NCI-H2029 treated with DMSO at 0.1 percent for 48 hours (cell line): ENCODE measurements around the gene ZBTB43.

ENCODE experiments used
- DNase-seq: peaks from one replicate; lab custom pipeline; 2025; lab: John Stamatoyannopoulos, UW

Gene ZBTB43

GRCh38 chr9:126859111-126859510 is 54.3 kb downstream of the ZBTB43 start:
- DNase-seq: no peak

- DNase-seq: no peak
Measured at GRCh38 chr9:126860077-126860756, 55.4 kb downstream of the ZBTB43 start, which contains the start of gene ZBTB34. TSS of gene ZBTB34 (plus strand) at chr9:126860639. CDS start at chr9:126879400, 18,761 bp downstream.

- no peak for DNase-seq
Measured at GRCh38 chr9:126860757-126861466, 56.1 kb downstream of the ZBTB43 start.

GRCh38 chr9:126861707-126862103 is 56.9 kb downstream of the ZBTB43 start:
- no peak for DNase-seq

- no peak for DNase-seq
Measured at GRCh38 chr9:126862104-126862761, 57.4 kb downstream of the ZBTB43 start.

GRCh38 chr9:126864771-126865170 is 59.9 kb downstream of the ZBTB43 start:
- no peak for DNase-seq

GRCh38 chr9:126869368-126869767 is 64.5 kb downstream of the ZBTB43 start:
- no peak for DNase-seq

GRCh38 chr9:126872516-126872915 is 67.7 kb downstream of the ZBTB43 start:
- DNase-seq: no peak

- peak; percentile 25 for DNase-seq
Measured at GRCh38 chr9:126874546-126875314, 69.9 kb downstream of the ZBTB43 start.

GRCh38 chr9:126875756-126876510 is 71.1 kb downstream of the ZBTB43 start:
- no peak for DNase-seq

- no peak for DNase-seq
Measured at GRCh38 chr9:126876531-126876930, 71.7 kb downstream of the ZBTB43 start.

GRCh38 chr9:126877418-126877817 is 72.6 kb downstream of the ZBTB43 start:
- DNase-seq: no peak

GRCh38 chr9:126879288-126879687 is 74.4 kb downstream of the ZBTB43 start:
- no peak for DNase-seq

- DNase-seq: no peak
Measured at GRCh38 chr9:126880226-126880946, 75.5 kb downstream of the ZBTB43 start.

GRCh38 chr9:126880947-126881332 is 76.1 kb downstream of the ZBTB43 start:
- no peak for DNase-seq

- DNase-seq: no peak
Measured at GRCh38 chr9:126882746-126883145, 77.9 kb downstream of the ZBTB43 start.

GRCh38 chr9:126883636-126884035 is 78.8 kb downstream of the ZBTB43 start:
- DNase-seq: no peak

GRCh38 chr9:126885131-126885641 is 80.3 kb downstream of the ZBTB43 start:
- no peak for DNase-seq

- no peak for DNase-seq
Measured at GRCh38 chr9:126886034-126886822, 81.4 kb downstream of the ZBTB43 start.

GRCh38 chr9:126886897-126887296 is 82.1 kb downstream of the ZBTB43 start:
- DNase-seq: no peak
